K562 (cell line): ENCODE measurements around the gene TNPO3. TPM values are rescaled to one million over a fixed set of nuclear protein-coding genes. Genes with fewer than 3 reads are reported as not detected.

ENCODE experiments used
- ATAC-seq: fragments of 200-7000 bp; cut with Tn5 transposase; 3 replicates; pipeline ENCODE4 v1.9.1; 2020; ENCODE audit warnings: moderate library complexity
- BruUV-seq: library from RNA; stranded (reverse); fragments of 400-500 nt; replicated peaks from 2 replicates; lab custom pipeline; 2021; lab: Mats Ljungman, UMichigan
- CTCF ChIA-PET: fragments of 300-600 bp; formaldehyde crosslinking; extraction: SDS; loops from one replicate; lab custom pipeline; 2021; ENCODE audit warnings: low intra/inter-chr PET ratio; lab: Yijun Ruan, JAX
- POLR2A ChIA-PET: fragments of 300-600, 350-650 bp; sonication (Branson Sonifier 250); formaldehyde crosslinking; extraction: SDS; loops from one replicate; lab custom pipeline; 2021; ENCODE audit warnings: antibody characterized with exemption, inconsistent platforms; lab: Yijun Ruan, JAX
- DNase-seq, 4 experiments: peaks; one replicate each; pipeline versions ENCODE4 v3.0.0 to v3.0.0-alpha.2; 2011 to 2018; ENCODE audit warnings: low spot score in 3 of 4, mixed read lengths in 3 of 4; ENCODE audit errors: extremely low read depth in 1 of 4
- FAIRE-seq: peaks from 2 replicates; lab custom pipeline; 2011; peaks lifted over from hg19 to GRCh38; lab: Jason Lieb, UNC
- H2AFZ ChIP-seq: 2 replicates; pipeline ENCODE4 v1.6.0; 2011; ENCODE audit warnings: low read depth, low read length, control low read depth, inconsistent platforms
- H3K27ac ChIP-seq: fragments of 200-600 bp; 3 replicates; pipeline ENCODE4 v1.8.0; 2011; ENCODE audit warnings: low read depth, mild to moderate bottlenecking, control low read depth, inconsistent platforms, low read length, moderate library complexity, mixed read lengths; ENCODE audit errors: extremely low read depth
- H3K27me3 ChIP-seq, 2 experiments: fragments of 300-600 bp in 1 of 2; 2 replicates in 1 of 2; 3 replicates in 1 of 2; pipeline versions ENCODE4 v1.6.0 to v1.8.0; 2011; ENCODE audit warnings: inconsistent platforms in 2 of 2, low read length in 2 of 2, mild to moderate bottlenecking in 1 of 2, mixed read lengths in 1 of 2, moderate library complexity in 1 of 2; ENCODE audit not compliant: control insufficient read depth in 2 of 2, insufficient read depth in 2 of 2
- H3K36me3 ChIP-seq: fragments of 300-600 bp; 3 replicates; pipeline ENCODE4 v1.8.0; 2011; ENCODE audit warnings: mild to moderate bottlenecking, low read length, inconsistent platforms; ENCODE audit not compliant: control insufficient read depth, insufficient read depth
- H3K4me1 ChIP-seq, 2 experiments: fragments of 200-600 bp in 1 of 2; replicated peaks in 1 of 2; 2 replicates in 1 of 2; 3 replicates in 1 of 2; pipeline versions ENCODE4 v1.5.1 to v1.8.0; 2011; ENCODE audit warnings: inconsistent platforms in 2 of 2, low read length in 2 of 2, mild to moderate bottlenecking in 1 of 2, mixed read lengths in 1 of 2, moderate library complexity in 1 of 2; ENCODE audit not compliant: control insufficient read depth in 2 of 2, insufficient read depth in 2 of 2
- H3K4me2 ChIP-seq: 2 replicates; pipeline ENCODE4 v1.6.1; 2011; ENCODE audit warnings: low read length, control low read depth, inconsistent platforms, mixed read lengths; ENCODE audit not compliant: insufficient read depth
- H3K4me3 ChIP-seq: fragments of 200-600 bp; sonication (generic), shearing (Covaris generic); 2 replicates; pipeline ENCODE4 v1.5.1; 2016; ENCODE audit warnings: control low read depth, inconsistent platforms
- H3K79me2 ChIP-seq: fragments of 200-600 bp; 3 replicates; pipeline ENCODE4 v1.8.0; 2011; ENCODE audit warnings: low read length, inconsistent platforms; ENCODE audit not compliant: control insufficient read depth, insufficient read depth
- H3K9ac ChIP-seq, 2 experiments: 2 replicates each; pipeline versions ENCODE4 v1.6.0 to v1.6.1; 2011; ENCODE audit warnings: low read depth in 2 of 2, low read length in 2 of 2, control low read depth in 1 of 2, inconsistent platforms in 1 of 2, mild to moderate bottlenecking in 1 of 2, mixed read lengths in 1 of 2; ENCODE audit not compliant: insufficient read depth in 1 of 2
- H3K9me1 ChIP-seq: one replicate; pipeline ENCODE4 v1.6.0; 2011; ENCODE audit warnings: inconsistent platforms, mild to moderate bottlenecking, low read length, moderate library complexity; ENCODE audit not compliant: control insufficient read depth, insufficient read depth
- H3K9me3 ChIP-seq: replicated peaks from 2 replicates; pipeline ENCODE4 v1.5.1; 2011; ENCODE audit warnings: low read depth, low read length, inconsistent platforms; ENCODE audit not compliant: control insufficient read depth, insufficient read depth
- H4K20me1 ChIP-seq: replicated peaks from 2 replicates; pipeline ENCODE4 v1.6.1; 2011; ENCODE audit warnings: low read length, inconsistent platforms, mixed read lengths; ENCODE audit not compliant: control insufficient read depth, insufficient read depth
- CTCF ChIP-seq, 3 experiments: IDR thresholded peaks in 2 of 3; conservative IDR thresholded peaks in 1 of 3; 2 replicates each; pipeline ENCODE4 v1.5.1; 2011 to 2012; ENCODE audit warnings: low read length in 3 of 3, mild to moderate bottlenecking in 3 of 3, control low read depth in 2 of 3, improper control_type of control experiment in 1 of 3, inconsistent platforms in 1 of 3, low read depth in 1 of 3, mixed read lengths in 1 of 3, moderate library complexity in 1 of 3; ENCODE audit not compliant: insufficient read depth in 2 of 3
- GABPB1 ChIP-seq: sonication (generic); formaldehyde crosslinking; IDR thresholded peaks from 2 replicates; pipeline ENCODE4 v1.8.0; 2022; ENCODE audit warnings: mild to moderate bottlenecking, missing genetic modification reagents
- HMGN3 ChIP-seq: IDR thresholded peaks from 2 replicates; pipeline ENCODE4 v1.6.1; 2011; ENCODE audit warnings: borderline replicate concordance, low read depth, mild to moderate bottlenecking, mixed read lengths, low read length; ENCODE audit not compliant: insufficient read length; ENCODE audit errors: extremely low read depth
- TCF7 ChIP-seq: sonication (generic); IDR thresholded peaks from 2 replicates; pipeline ENCODE4 v1.6.1; 2016; ENCODE audit warnings: antibody characterized with exemption, borderline replicate concordance
- THRB ChIP-seq: fragments of 450-650 bp; formaldehyde crosslinking; conservative IDR thresholded peaks from 2 replicates; pipeline ENCODE4 v1.4.0; 2022; ENCODE audit warnings: mild to moderate bottlenecking, missing genetic modification characterization
- TRIM25 ChIP-seq: fragments of 450-650 bp; IDR thresholded peaks from 2 replicates; pipeline ENCODE4 v1.7.0; 2016; ENCODE audit warnings: borderline replicate concordance
- ZBTB33 ChIP-seq: sonication (generic); formaldehyde crosslinking; IDR thresholded peaks from 2 replicates; pipeline ENCODE4 v1.8.1; 2023; ENCODE audit warnings: mild to moderate bottlenecking, missing genetic modification reagents
- ZNF311 ChIP-seq: fragments of 250-450 bp; sonication (Bioruptor Pico); IDR thresholded peaks from 2 replicates; pipeline ENCODE4 v1.4.0; 2020; ENCODE audit warnings: mild to moderate bottlenecking, moderate library complexity
- ZNF316 ChIP-seq: fragments of 450-650 bp; IDR thresholded peaks from 2 replicates; pipeline ENCODE4 v1.6.1; 2016
- WGBS: fragments of 100-300 bp; shearing (Covaris generic); methylation state at CpG from one replicate; pipeline ENCODE4 v1.1.6; 2016; ENCODE audit warnings: low coverage, mixed read lengths; ENCODE audit not compliant: insufficient coverage; ENCODE audit errors: missing lambda C conversion rate; 5-methylcytosine and 5-hydroxymethylcytosine counted together
- in situ Hi-C: fragments of 300-500 bp; cut with MboI; formaldehyde crosslinking; loops from 4 replicates; pipeline ENCODE4 v1.15.0; 2018; ENCODE audit warnings: inconsistent platforms, mixed read lengths
- intact Hi-C: fragments of 100-400 bp; cut with micrococcal nuclease; formaldehyde crosslinking; loops from 2 replicates; pipeline ENCODE4 v1.14.2; 2022
- polyA plus RNA-seq, 8 experiments: library from polyadenylated mRNA; depleted of rRNA in 4 of 8; stranded (reverse) in 5 of 8; unstranded in 3 of 8; fragments of >200 nt; fragmentation: Nextera tagmentation in 2 of 8; fragmentation: Illumina TruSeq in 1 of 8; extraction: Ambion mirVana in 2 of 8; extraction: Trizol in 1 of 8; gene quantifications; 2 replicates each; pipeline versions ENCODE4 v1.2.1 to v1.2.3, GENCODE V29; 2011 to 2014; ENCODE audit warnings: inconsistent platforms in 1 of 8, missing spikeins in 1 of 8
- total RNA-seq, 7 experiments: library from RNA; depleted of rRNA in 6 of 7; stranded (reverse); fragments of >200 nt in 6 of 7; fragmentation: Illumina TruSeq in 2 of 7; extraction: Trizol in 2 of 7; gene quantifications; 2 replicates each; pipeline versions ENCODE4 v1.2.1 to v1.2.3, GENCODE V29; 2011 to 2021; ENCODE audit warnings: low replicate concordance in 1 of 7

Gene TNPO3
- total and polyA plus RNA-seq, 9 of the 15 experiments (the other 6 are each of a cell fraction or from before 2014, with no cell fraction given), result 35.8 to 125 (median 110) TPM

GRCh38 chr7:128937647-128938543, 117.0 kb downstream of the TNPO3 start, which contains the start of gene IRF5:
TSS of gene IRF5 (plus strand) at chr7:128937927. CDS start at chr7:128942082, 4,155 bp downstream.
- no peak for TF ChIP-seq CTCF (IDR thresholded peaks at IDR 0.05 in 2 of 3, conservative IDR thresholded peaks at IDR 0.05 in 1 of 3; ENCODE audit: insufficient read depth in 2 of 3, low read depth in 1 of 3, low read length in 3 of 3)
- TF ChIP-seq ZBTB33 (CRISPR knock-in tag), result no peak
- TF ChIP-seq ZNF311, result no peak
- peak; percentile 6 for TF ChIP-seq HMGN3
- TF ChIP-seq GABPB1, result peak; percentile 31; the same call in 1 of the 2 replicates
- no peak for TF ChIP-seq THRB (CRISPR knock-in tag)
- no peak for TF ChIP-seq ZNF316
- no peak for TF ChIP-seq TCF7
- no peak for TF ChIP-seq TRIM25
- TF ChIP-seq, all 486 proteins: peak for 2
- 21% methylated on average over 50 of the region's 83 CpGs for WGBS
- CTCF ChIA-PET, result no interaction called here
- Histone ChIP-seq H3K9me3 (no peaks in the 10 kb centered on the region), H3K4me2 (no peak within 1 kb of the TSS), H3K36me3 (no peaks in the 10 kb centered on the region), H3K27ac (no peak within 1 kb of the TSS), H3K4me1 (peaks cover 0 to 31% of the 10 kb centered on the region in 2 experiments; a peak in 2 of 5 replicates), H3K9ac (no peak within 1 kb of the TSS; a peak in 1 of 4 replicates), H3K27me3 (peaks cover 71 to 89% of the 10 kb centered on the region in 2 experiments), H3K4me3 (no peak within 1 kb of the TSS), H2AFZ (no peak within 1 kb of the TSS), H3K9me1 (no peaks in the 10 kb centered on the region), H3K79me2 (no peaks in the 10 kb centered on the region), H4K20me1 (peaks cover 10% of the 10 kb centered on the region)
- FAIRE-seq (no peak), DNase-seq (no peak), ATAC-seq (no peak)
- no TSS peak for BruUV-seq
- in situ Hi-C loops, result no loop called here
- POLR2A ChIA-PET, result interaction anchor here (0.8 kb wide), 1 partner anchor 10 kb away, joined by 3 read pairs; no protein-coding TSS in a partner anchor
- intact Hi-C loops, result no loop called here
